HL-60 (cell line): Measurements from ENCODE around the gene ITSN1.

Experiments
- GABPA ChIP-seq: IDR thresholded peaks from 2 replicates; pipeline ENCODE4 v1.6.1; 2012; ENCODE audit warnings: low read depth
- POLR2AphosphoS5 ChIP-seq: IDR thresholded peaks from 2 replicates; pipeline ENCODE4 v1.6.1; 2012; ENCODE audit warnings: low read depth
- SPI1 ChIP-seq: IDR thresholded peaks from 2 replicates; pipeline ENCODE4 v1.6.1; 2012; ENCODE audit warnings: low read depth, mild to moderate bottlenecking, borderline replicate concordance
- TF ChIP-seq, protein P1 (sequence below): IDR thresholded peaks from one replicate; pipeline ENCODE4 v1.5.1; 2011; ENCODE audit warnings: low read length, control low read depth, inconsistent platforms; ENCODE audit not compliant: insufficient read depth
- TF ChIP-seq, protein P2 (sequence below): IDR thresholded peaks from 2 replicates; pipeline ENCODE4 v1.6.1; 2012; ENCODE audit warnings: low read depth; ENCODE audit not compliant: insufficient replicate concordance

DNA sequence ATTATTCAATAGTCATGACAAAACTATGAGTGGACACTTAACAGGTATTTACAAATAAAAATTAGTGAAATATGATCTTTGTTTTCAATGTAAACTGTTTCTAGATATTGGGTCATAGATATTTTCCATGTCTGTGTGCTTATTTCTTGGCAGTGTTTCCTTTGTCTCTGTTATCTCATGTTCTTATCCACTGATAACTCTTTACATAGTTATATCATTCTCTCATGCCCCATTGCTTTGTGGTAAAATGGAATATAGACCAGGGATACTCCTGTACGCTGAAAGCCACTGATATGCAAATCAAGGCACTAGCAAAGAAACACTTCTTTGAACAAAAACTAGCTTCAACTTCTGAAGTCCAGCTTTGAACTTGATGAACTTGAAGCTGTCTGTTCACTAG lies 113.1 kb downstream of the ITSN1 start:
- no peak for TF ChIP-seq GABPA
- TF ChIP-seq, protein P1, sequence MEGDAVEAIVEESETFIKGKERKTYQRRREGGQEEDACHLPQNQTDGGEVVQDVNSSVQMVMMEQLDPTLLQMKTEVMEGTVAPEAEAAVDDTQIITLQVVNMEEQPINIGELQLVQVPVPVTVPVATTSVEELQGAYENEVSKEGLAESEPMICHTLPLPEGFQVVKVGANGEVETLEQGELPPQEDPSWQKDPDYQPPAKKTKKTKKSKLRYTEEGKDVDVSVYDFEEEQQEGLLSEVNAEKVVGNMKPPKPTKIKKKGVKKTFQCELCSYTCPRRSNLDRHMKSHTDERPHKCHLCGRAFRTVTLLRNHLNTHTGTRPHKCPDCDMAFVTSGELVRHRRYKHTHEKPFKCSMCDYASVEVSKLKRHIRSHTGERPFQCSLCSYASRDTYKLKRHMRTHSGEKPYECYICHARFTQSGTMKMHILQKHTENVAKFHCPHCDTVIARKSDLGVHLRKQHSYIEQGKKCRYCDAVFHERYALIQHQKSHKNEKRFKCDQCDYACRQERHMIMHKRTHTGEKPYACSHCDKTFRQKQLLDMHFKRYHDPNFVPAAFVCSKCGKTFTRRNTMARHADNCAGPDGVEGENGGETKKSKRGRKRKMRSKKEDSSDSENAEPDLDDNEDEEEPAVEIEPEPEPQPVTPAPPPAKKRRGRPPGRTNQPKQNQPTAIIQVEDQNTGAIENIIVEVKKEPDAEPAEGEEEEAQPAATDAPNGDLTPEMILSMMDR, result no peak
- TF ChIP-seq POLR2AphosphoS5, result no peak
- TF ChIP-seq, protein P2, sequence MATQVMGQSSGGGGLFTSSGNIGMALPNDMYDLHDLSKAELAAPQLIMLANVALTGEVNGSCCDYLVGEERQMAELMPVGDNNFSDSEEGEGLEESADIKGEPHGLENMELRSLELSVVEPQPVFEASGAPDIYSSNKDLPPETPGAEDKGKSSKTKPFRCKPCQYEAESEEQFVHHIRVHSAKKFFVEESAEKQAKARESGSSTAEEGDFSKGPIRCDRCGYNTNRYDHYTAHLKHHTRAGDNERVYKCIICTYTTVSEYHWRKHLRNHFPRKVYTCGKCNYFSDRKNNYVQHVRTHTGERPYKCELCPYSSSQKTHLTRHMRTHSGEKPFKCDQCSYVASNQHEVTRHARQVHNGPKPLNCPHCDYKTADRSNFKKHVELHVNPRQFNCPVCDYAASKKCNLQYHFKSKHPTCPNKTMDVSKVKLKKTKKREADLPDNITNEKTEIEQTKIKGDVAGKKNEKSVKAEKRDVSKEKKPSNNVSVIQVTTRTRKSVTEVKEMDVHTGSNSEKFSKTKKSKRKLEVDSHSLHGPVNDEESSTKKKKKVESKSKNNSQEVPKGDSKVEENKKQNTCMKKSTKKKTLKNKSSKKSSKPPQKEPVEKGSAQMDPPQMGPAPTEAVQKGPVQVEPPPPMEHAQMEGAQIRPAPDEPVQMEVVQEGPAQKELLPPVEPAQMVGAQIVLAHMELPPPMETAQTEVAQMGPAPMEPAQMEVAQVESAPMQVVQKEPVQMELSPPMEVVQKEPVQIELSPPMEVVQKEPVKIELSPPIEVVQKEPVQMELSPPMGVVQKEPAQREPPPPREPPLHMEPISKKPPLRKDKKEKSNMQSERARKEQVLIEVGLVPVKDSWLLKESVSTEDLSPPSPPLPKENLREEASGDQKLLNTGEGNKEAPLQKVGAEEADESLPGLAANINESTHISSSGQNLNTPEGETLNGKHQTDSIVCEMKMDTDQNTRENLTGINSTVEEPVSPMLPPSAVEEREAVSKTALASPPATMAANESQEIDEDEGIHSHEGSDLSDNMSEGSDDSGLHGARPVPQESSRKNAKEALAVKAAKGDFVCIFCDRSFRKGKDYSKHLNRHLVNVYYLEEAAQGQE, result no peak
- TF ChIP-seq SPI1, result no peak
